Tibial nerve (tissue), 4 donors: ENCODE data around the gene RAB33B.

ENCODE experiments used
- CTCF ChIP-seq, 5 experiments: fragments of 200-600 bp in 3 of 5; fragments of 450-650 bp in 2 of 5; sonication (generic) in 3 of 5; IDR thresholded peaks; one replicate each; pipeline ENCODE4 v1.5.1; 2016 to 2019; ENCODE audit warnings: antibody characterized with exemption in 5 of 5, mild to moderate bottlenecking in 3 of 5, moderate library complexity in 2 of 5
- EP300 ChIP-seq, 2 donors: sonication (generic); formaldehyde crosslinking; IDR thresholded peaks; one replicate each; pipeline ENCODE4 v1.6.1; 2017; ENCODE audit warnings: antibody characterized with exemption in 2 of 2, mild to moderate bottlenecking in 1 of 2
- POLR2A ChIP-seq, 2 donors: fragments of 450-650 bp; IDR thresholded peaks; one replicate each; pipeline ENCODE4 v1.6.1; 2017; ENCODE audit warnings: antibody characterized with exemption in 2 of 2, mild to moderate bottlenecking in 2 of 2, moderate library complexity in 2 of 2

DNA sequence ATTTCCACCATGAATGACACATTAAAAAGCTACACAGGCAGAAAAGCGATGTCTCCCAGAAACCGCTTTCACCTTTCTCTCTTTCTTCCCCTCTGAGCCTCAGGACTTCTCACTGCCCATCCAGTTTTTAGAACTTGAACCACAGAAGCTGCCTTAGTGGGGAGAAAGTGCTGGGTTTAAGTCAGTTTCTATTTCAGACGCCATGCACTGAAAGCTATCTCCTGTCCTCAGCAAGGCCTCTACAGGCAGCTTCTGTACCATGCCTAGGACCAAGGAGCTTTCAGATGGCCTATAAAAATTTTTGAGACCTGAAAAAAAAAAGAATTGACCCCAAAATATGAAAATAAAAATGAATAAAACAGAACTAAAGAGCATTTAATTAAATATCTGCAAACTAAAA lies 34.5 kb downstream of the RAB33B start:
- no peak for TF ChIP-seq POLR2A (IDR thresholded peaks at IDR 0.05)
- TF ChIP-seq CTCF (IDR thresholded peaks at IDR 0.05) = no peak
- TF ChIP-seq EP300 (IDR thresholded peaks at IDR 0.05) = no peak
